Cardiac septum (tissue), 1 donor: ENCODE measurements around the gene ATRNL1. TPM values are rescaled to one million over a fixed set of nuclear protein-coding genes. Genes with fewer than 3 reads are reported as not detected.

Source experiments
- DNase-seq: peaks from one replicate; pipeline ENCODE4 v3.0.0-alpha.2; 2020; ENCODE audit warnings: low spot score
- intact Hi-C: fragments of 100-400 bp; cut with DNase I; formaldehyde crosslinking; loops from one replicate; pipeline ENCODE4 v1.14.0; 2022
- total RNA-seq: library from RNA; stranded (reverse); fragmentation: NEBNext Ultra II Directional; extraction: Animal tissue kit (Norgen Biotek cat#: 25700); gene quantifications from one replicate; pipeline ENCODE4 v1.2.1, GENCODE V29; 2021
- donor health status: DM: no; HTN: no; CAD: no.

Gene ATRNL1
- total RNA-seq, 1 donor from 2014 or later, result 25.8 TPM

- intact Hi-C loops, result no loop called here
- DNase-seq, result no peak
Measured at GRCh38 chr10:115982526-115982925, 889.4 kb downstream of the ATRNL1 start.

- intact Hi-C loops, result no loop called here
- no peak for DNase-seq
Measured at GRCh38 chr10:115985786-115986185, 892.6 kb downstream of the ATRNL1 start.

- intact Hi-C loops, result no loop called here
- no peak for DNase-seq
Measured at GRCh38 chr10:115988380-115988779, 895.2 kb downstream of the ATRNL1 start.

- DNase-seq, result no peak
- intact Hi-C loops, result no loop called here
Measured at GRCh38 chr10:115989621-115990020, 896.5 kb downstream of the ATRNL1 start.

- intact Hi-C loops, result no loop called here
- DNase-seq, result no peak
Measured at GRCh38 chr10:115992236-115992986, 899.2 kb downstream of the ATRNL1 start.

GRCh38 chr10:115996031-115996430, 902.9 kb downstream of the ATRNL1 start:
- no peak for DNase-seq
- intact Hi-C loops, result no loop called here

GRCh38 chr10:115998301-115998700, 905.1 kb downstream of the ATRNL1 start:
- no peak for DNase-seq
- intact Hi-C loops, result no loop called here

Other genes with a start within 250 kb of the ATRNL1 start
- gene TRUB1, start 155.2 kb upstream of the ATRNL1 start, total RNA-seq, result 24.3 TPM